DOHH2 (cell line): ENCODE measurements around the gene KIF26A.

Experiments
- H3F3A ChIP-seq: fragments of 200-600 bp; sonication (generic), shearing (Covaris generic); 2 replicates; pipeline ENCODE4 v1.6.0; 2016; ENCODE audit warnings: antibody characterized with exemption, mild to moderate bottlenecking; ENCODE audit not compliant: control insufficient read depth, insufficient read depth
- H3K27ac ChIP-seq: fragments of 200-600 bp; sonication (generic); 2 replicates; pipeline ENCODE4 v1.5.1; 2014; ENCODE audit warnings: low read depth, mild to moderate bottlenecking, low read length, moderate library complexity
- H3K27me3 ChIP-seq: fragments of 200-600 bp; sonication (generic); 2 replicates; pipeline ENCODE4 v1.6.1; 2014; ENCODE audit warnings: mild to moderate bottlenecking, low read length, mixed read lengths; ENCODE audit not compliant: control insufficient read depth
- H3K36me3 ChIP-seq: fragments of 200-600 bp; sonication (generic); 2 replicates; pipeline ENCODE4 v1.6.1; 2014; ENCODE audit warnings: mild to moderate bottlenecking, low read length, moderate library complexity, mixed read lengths; ENCODE audit not compliant: control insufficient read depth
- H3K4me1 ChIP-seq: fragments of 200-600 bp; sonication (generic); 2 replicates; pipeline ENCODE4 v1.6.1; 2014; ENCODE audit warnings: mild to moderate bottlenecking, low read length, mixed read lengths; ENCODE audit not compliant: control insufficient read depth
- H3K4me2 ChIP-seq: fragments of 200-600 bp; sonication (generic); 2 replicates; pipeline ENCODE4 v1.6.0; 2014; ENCODE audit warnings: mild to moderate bottlenecking, low read length, moderate library complexity
- H3K4me3 ChIP-seq: fragments of 200-600 bp; sonication (generic); 2 replicates; pipeline ENCODE4 v1.5.1; 2014; ENCODE audit warnings: mild to moderate bottlenecking, low read length, mixed read lengths
- H3K79me2 ChIP-seq: fragments of 200-600 bp; sonication (generic); 2 replicates; pipeline ENCODE4 v1.6.1; 2014; ENCODE audit warnings: mild to moderate bottlenecking, low read length, mixed read lengths; ENCODE audit not compliant: control insufficient read depth
- H3K9me2 ChIP-seq: fragments of 200-600 bp; sonication (generic); replicated peaks from 2 replicates; pipeline ENCODE4 v1.6.1; 2014; ENCODE audit warnings: mild to moderate bottlenecking, low read length, mixed read lengths; ENCODE audit not compliant: control insufficient read depth
- H3K9me3 ChIP-seq: fragments of 200-600 bp; sonication (generic); 2 replicates; pipeline ENCODE4 v1.6.1; 2014; ENCODE audit warnings: antibody characterized with exemption, low read length, mixed read lengths; ENCODE audit not compliant: control insufficient read depth, insufficient read depth
- H4K20me1 ChIP-seq: fragments of 200-600 bp; sonication (generic); 2 replicates; pipeline ENCODE4 v1.6.0; 2014; ENCODE audit warnings: low read depth, mild to moderate bottlenecking, antibody characterized with exemption, low read length, moderate library complexity; ENCODE audit not compliant: control insufficient read depth, insufficient read depth
- CTCF ChIP-seq: fragments of 200-600 bp; sonication (generic); IDR thresholded peaks from one replicate; pipeline ENCODE4 v1.5.1; 2014; ENCODE audit warnings: antibody characterized with exemption, mild to moderate bottlenecking, low read depth, low read length; ENCODE audit not compliant: poor library complexity, severe bottlenecking
- EZH2phosphoT487 ChIP-seq: fragments of 200-600 bp; sonication (generic); IDR thresholded peaks from 2 replicates; pipeline ENCODE4 v1.6.1; 2017; ENCODE audit warnings: borderline replicate concordance, mild to moderate bottlenecking, antibody characterized with exemption, low read length, moderate library complexity, mixed read lengths

Gene KIF26A

GRCh38 chr14:104222396-104223036, 84.1 kb downstream of the KIF26A start:
- H3K9me3 ChIP-seq = peaks cover 8% of the 10 kb centered on the region; the same call in 1 of the 2 replicates
- no peaks in the 10 kb centered on the region for H3F3A ChIP-seq
- H3K4me3 ChIP-seq = no peak overlapping the region
- H3K79me2 ChIP-seq = no peaks in the 10 kb centered on the region
- no peak overlapping the region for H3K4me2 ChIP-seq
- H3K27me3 ChIP-seq = no peaks in the 10 kb centered on the region
- peaks cover 17% of the 10 kb centered on the region for H3K4me1 ChIP-seq
- no peaks in the 10 kb centered on the region for H3K9me2 ChIP-seq
- no peak for TF ChIP-seq EZH2phosphoT487
- TF ChIP-seq CTCF = no peak
- no peaks in the 10 kb centered on the region for H3K36me3 ChIP-seq
- H3K27ac ChIP-seq = no peak overlapping the region
- no peaks in the 10 kb centered on the region for H4K20me1 ChIP-seq

GRCh38 chr14:104223101-104224041, 85.0 kb downstream of the KIF26A start:
- Histone ChIP-seq H3K79me2 (no peaks in the 10 kb centered on the region), H3K9me2 (no peaks in the 10 kb centered on the region), H3K4me2 (no peak overlapping the region), H3K4me1 (peaks cover 20% of the 10 kb centered on the region), H3F3A (no peaks in the 10 kb centered on the region), H4K20me1 (no peaks in the 10 kb centered on the region), H3K9me3 (peaks cover 5% of the 10 kb centered on the region; the same call in 1 of the 2 replicates), H3K4me3 (no peak overlapping the region), H3K27ac (no peak overlapping the region), H3K27me3 (no peaks in the 10 kb centered on the region), H3K36me3 (no peaks in the 10 kb centered on the region)
- TF ChIP-seq EZH2phosphoT487 (no peak), CTCF (no peak)

GRCh38 chr14:104224131-104224505, 85.7 kb downstream of the KIF26A start:
- no peaks in the 10 kb centered on the region for H4K20me1 ChIP-seq
- peaks cover 20% of the 10 kb centered on the region for H3K4me1 ChIP-seq
- no peaks in the 10 kb centered on the region for H3K36me3 ChIP-seq
- TF ChIP-seq CTCF (no peak), EZH2phosphoT487 (no peak)
- H3K79me2 ChIP-seq = no peaks in the 10 kb centered on the region
- H3K4me3 ChIP-seq = no peak overlapping the region
- H3K27me3 ChIP-seq = no peaks in the 10 kb centered on the region
- no peak overlapping the region for H3K27ac ChIP-seq
- H3K4me2 ChIP-seq = no peak overlapping the region
- H3F3A ChIP-seq = no peaks in the 10 kb centered on the region
- H3K9me3 ChIP-seq = peaks cover 5% of the 10 kb centered on the region; the same call in 1 of the 2 replicates
- H3K9me2 ChIP-seq = no peaks in the 10 kb centered on the region
